Midbrain (tissue), 1 donor: ENCODE results near the gene RPUSD1.

Source experiments
- DNase-seq: peaks from one replicate; lab custom pipeline; 2025; lab: John Stamatoyannopoulos, UW

Gene RPUSD1

GRCh38 chr16:799111-799947 is 11.1 kb upstream of the RPUSD1 start:
- DNase-seq: no peak

GRCh38 chr16:798666-799065 is 10.5 kb upstream of the RPUSD1 start:
- no peak for DNase-seq

- DNase-seq: no peak
These were observed 9.5 kb upstream of the RPUSD1 start for GRCh38 chr16:797686-798085.

GRCh38 chr16:797120-797420 is 8.9 kb upstream of the RPUSD1 start:
- DNase-seq: no peak

GRCh38 chr16:796296-797119 is 8.3 kb upstream of the RPUSD1 start:
- no peak for DNase-seq

GRCh38 chr16:795580-796229 is 7.5 kb upstream of the RPUSD1 start:
- DNase-seq: no peak

GRCh38 chr16:794853-795466 is 6.8 kb upstream of the RPUSD1 start:
- no peak for DNase-seq

- DNase-seq: no peak
These were observed 6.1 kb upstream of the RPUSD1 start for GRCh38 chr16:794091-794822.

GRCh38 chr16:793414-793813 is 5.2 kb upstream of the RPUSD1 start:
- DNase-seq: no peak

GRCh38 chr16:792221-792995 is 4.2 kb upstream of the RPUSD1 start:
- DNase-seq: no peak

- DNase-seq: no peak
These were observed 3.0 kb upstream of the RPUSD1 start for GRCh38 chr16:791131-791530.

- no peak for DNase-seq
These were observed 1.9 kb upstream of the RPUSD1 start for GRCh38 chr16:790086-790485.

- no peak for DNase-seq
These were observed 1.1 kb upstream of the RPUSD1 start for GRCh38 chr16:789191-789850.

- DNase-seq: peak; percentile 85
These were observed 382 bp upstream of the RPUSD1 start, which contains the start of gene CHTF18 for GRCh38 chr16:788399-789126. CHTF18 (plus strand) TSS chr16:788620; CDS start chr16:788685, 65 bp downstream.

- no peak for DNase-seq
These were observed 737 bp downstream of the RPUSD1 start for GRCh38 chr16:787321-787966.

- DNase-seq: peak; percentile 54
These were observed 2.3 kb downstream of the RPUSD1 start for GRCh38 chr16:785563-786535.

- DNase-seq: no peak
These were observed 3.8 kb downstream of the RPUSD1 start for GRCh38 chr16:784431-784830.
